Panc1 (cell line): ENCODE results near the gene HPCAL1.

Experiments used
- REST ChIP-seq, 2 experiments: IDR thresholded peaks; 2 replicates each; pipeline ENCODE4 v1.6.1; 2011 to 2012; ENCODE audit warnings: low read depth in 2 of 2, control low read depth in 1 of 2, low read length in 1 of 2, mild to moderate bottlenecking in 1 of 2, moderate library complexity in 1 of 2; ENCODE audit not compliant: insufficient read depth in 1 of 2
- TF ChIP-seq, protein P1 (sequence below): fragments of 450-650 bp; IDR thresholded peaks from 2 replicates; pipeline ENCODE4 v1.5.1; 2017; ENCODE audit warnings: mild to moderate bottlenecking

DNA sequence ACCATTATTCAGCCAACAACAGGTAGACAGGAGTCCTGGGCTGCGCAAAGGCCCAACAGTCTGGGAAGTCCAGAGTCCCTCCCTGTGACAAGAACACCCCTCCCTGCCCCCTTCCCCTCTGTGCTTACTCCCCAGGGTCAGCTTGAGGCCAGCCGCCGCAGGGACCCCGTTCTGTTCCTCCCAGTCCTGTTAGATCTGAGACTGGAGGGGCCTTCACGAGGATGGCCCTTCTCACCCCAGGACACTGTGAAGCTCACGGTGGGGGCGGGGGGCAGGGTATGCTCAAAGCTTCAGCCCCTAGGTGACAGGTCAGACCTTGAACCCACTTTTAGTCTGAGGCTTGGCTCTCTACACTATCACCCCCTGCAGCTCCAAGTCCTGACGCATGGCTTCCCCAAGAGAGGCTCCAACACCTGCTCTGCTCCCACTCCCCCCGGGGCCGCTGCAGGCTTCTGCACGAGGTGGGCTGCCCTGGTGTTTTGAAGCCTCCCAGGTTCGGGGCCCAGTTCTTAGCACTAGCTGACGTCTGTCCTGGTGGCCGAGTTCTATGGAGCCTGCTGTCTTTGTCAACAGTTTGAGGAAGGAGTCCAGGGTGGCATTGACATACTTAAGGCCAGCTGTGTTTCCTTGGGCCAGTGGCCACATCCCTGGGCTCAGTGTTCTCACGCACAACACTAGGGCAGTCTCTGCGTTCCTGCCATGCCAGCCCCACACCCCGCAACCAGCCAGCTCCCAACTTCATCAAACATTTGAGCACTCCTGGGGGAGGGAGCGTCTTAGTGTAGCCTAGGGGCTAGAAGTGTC is 37.2 kb upstream of the HPCAL1 start:
- no peak for TF ChIP-seq REST (IDR thresholded peaks at IDR 0.05; ENCODE audit: insufficient read depth in 1 of 2, low read depth in 2 of 2, low read length in 1 of 2)
- TF ChIP-seq, protein P1, sequence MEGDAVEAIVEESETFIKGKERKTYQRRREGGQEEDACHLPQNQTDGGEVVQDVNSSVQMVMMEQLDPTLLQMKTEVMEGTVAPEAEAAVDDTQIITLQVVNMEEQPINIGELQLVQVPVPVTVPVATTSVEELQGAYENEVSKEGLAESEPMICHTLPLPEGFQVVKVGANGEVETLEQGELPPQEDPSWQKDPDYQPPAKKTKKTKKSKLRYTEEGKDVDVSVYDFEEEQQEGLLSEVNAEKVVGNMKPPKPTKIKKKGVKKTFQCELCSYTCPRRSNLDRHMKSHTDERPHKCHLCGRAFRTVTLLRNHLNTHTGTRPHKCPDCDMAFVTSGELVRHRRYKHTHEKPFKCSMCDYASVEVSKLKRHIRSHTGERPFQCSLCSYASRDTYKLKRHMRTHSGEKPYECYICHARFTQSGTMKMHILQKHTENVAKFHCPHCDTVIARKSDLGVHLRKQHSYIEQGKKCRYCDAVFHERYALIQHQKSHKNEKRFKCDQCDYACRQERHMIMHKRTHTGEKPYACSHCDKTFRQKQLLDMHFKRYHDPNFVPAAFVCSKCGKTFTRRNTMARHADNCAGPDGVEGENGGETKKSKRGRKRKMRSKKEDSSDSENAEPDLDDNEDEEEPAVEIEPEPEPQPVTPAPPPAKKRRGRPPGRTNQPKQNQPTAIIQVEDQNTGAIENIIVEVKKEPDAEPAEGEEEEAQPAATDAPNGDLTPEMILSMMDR = no peak
